NK-92 (cell line): ENCODE results near the gene WBP2.

Source experiments
- DNase-seq: peaks from one replicate; lab custom pipeline; 2025; ENCODE audit not compliant: unreplicated experiment; lab: John Stamatoyannopoulos, UW

Gene WBP2

GRCh38 chr17:75828741-75829140 is 26.4 kb downstream of the WBP2 start:
- no peak for DNase-seq

GRCh38 chr17:75828076-75828400 is 27.1 kb downstream of the WBP2 start:
- DNase-seq = no peak

- no peak for DNase-seq
Measured at GRCh38 chr17:75827308-75828075, 27.6 kb downstream of the WBP2 start.

GRCh38 chr17:75826561-75827307 is 28.4 kb downstream of the WBP2 start:
- DNase-seq = no peak

GRCh38 chr17:75825748-75826370 is 29.3 kb downstream of the WBP2 start:
- no peak for DNase-seq

GRCh38 chr17:75825149-75825552 is 30.0 kb downstream of the WBP2 start:
- no peak for DNase-seq

GRCh38 chr17:75824666-75825065 is 30.5 kb downstream of the WBP2 start:
- DNase-seq = no peak

- no peak for DNase-seq
Measured at GRCh38 chr17:75824050-75824552, 31.0 kb downstream of the WBP2 start.

GRCh38 chr17:75823257-75824041 is 31.7 kb downstream of the WBP2 start:
- DNase-seq = no peak

- DNase-seq = no peak
Measured at GRCh38 chr17:75822800-75823166, 32.4 kb downstream of the WBP2 start.

- no peak for DNase-seq
Measured at GRCh38 chr17:75822119-75822799, 32.9 kb downstream of the WBP2 start.

- no peak for DNase-seq
Measured at GRCh38 chr17:75821552-75821951, 33.6 kb downstream of the WBP2 start.

GRCh38 chr17:75820094-75821080 is 34.7 kb downstream of the WBP2 start:
- DNase-seq = no peak

- no peak for DNase-seq
Measured at GRCh38 chr17:75819678-75820077, 35.5 kb downstream of the WBP2 start.

- no peak for DNase-seq
Measured at GRCh38 chr17:75819116-75819515, 36.0 kb downstream of the WBP2 start.

GRCh38 chr17:75818326-75818885 is 36.7 kb downstream of the WBP2 start:
- no peak for DNase-seq

- DNase-seq = no peak
Measured at GRCh38 chr17:75817571-75817970, 37.6 kb downstream of the WBP2 start.

GRCh38 chr17:75816693-75817092 is 38.4 kb downstream of the WBP2 start:
- no peak for DNase-seq

GRCh38 chr17:75815399-75815798 is 39.7 kb downstream of the WBP2 start:
- DNase-seq = no peak
